ENCODE results near the gene GAL3ST1.
"Not testable (repeated sequence)": the region's sequence is repeated elsewhere in the genome, so short reads cannot be mapped to it uniquely, and the experiment has no call there.

GAL3ST1 gene

DNA sequence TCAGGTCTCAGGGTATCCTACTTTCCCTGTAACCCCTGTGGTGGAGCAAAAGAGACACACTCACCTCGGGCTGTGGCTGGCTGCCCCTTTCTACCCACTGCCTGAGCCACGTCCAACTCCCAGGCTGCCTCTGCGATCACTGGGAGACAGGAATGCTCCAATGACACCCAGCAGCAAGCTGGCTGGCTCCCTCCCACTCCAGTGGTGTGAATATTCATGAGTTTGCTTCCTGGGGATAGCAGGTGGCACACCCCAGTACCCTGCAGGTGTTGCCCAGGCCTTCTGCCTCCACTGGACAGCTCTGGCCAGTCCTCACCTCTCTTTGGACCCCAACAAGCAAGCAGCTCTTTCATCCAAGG is 9.7 kb downstream of the GAL3ST1 start:
- no peak for DNase-seq (ENCODE audit: low read depth)

DNA sequence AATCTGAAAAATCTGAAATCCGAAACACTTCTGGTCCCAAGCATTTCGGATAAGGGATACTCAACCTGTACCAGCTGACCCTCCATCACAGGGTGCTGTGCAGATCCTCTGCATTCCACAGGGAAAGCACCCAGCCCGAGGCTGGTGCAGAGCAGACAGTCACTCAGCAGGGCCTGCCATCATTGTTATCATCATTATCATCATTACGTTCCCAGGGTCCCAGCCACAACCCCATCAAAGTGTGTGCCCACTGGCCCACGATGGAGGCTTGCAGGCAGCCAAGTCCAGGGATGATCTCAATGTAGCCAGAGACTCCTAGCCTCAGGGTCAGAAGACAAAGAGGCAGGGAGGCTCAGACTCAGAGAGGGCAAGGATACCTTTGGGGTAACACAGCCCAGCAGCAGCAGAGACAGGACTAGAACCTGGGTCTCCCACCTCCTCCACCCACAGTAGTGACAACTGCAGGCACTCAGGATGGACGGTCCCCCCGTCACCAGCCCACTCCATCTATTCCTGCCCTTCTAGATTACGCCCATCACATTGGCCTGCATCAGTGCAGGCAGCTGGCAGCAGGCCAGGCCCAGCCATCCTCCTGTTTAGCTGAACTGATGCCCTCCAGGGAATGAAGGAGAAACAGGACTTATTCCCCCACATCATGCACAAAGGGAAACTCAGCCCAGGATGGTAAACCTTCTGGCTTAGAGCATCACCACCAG is 10.3 kb downstream of the GAL3ST1 start:
- no peak for DNase-seq (ENCODE audit: low read depth)

GRCh38 chr22:30562366-30562765 is 12.1 kb downstream of the GAL3ST1 start:
- DNase-seq (ENCODE audit: low read depth) = no peak

DNA sequence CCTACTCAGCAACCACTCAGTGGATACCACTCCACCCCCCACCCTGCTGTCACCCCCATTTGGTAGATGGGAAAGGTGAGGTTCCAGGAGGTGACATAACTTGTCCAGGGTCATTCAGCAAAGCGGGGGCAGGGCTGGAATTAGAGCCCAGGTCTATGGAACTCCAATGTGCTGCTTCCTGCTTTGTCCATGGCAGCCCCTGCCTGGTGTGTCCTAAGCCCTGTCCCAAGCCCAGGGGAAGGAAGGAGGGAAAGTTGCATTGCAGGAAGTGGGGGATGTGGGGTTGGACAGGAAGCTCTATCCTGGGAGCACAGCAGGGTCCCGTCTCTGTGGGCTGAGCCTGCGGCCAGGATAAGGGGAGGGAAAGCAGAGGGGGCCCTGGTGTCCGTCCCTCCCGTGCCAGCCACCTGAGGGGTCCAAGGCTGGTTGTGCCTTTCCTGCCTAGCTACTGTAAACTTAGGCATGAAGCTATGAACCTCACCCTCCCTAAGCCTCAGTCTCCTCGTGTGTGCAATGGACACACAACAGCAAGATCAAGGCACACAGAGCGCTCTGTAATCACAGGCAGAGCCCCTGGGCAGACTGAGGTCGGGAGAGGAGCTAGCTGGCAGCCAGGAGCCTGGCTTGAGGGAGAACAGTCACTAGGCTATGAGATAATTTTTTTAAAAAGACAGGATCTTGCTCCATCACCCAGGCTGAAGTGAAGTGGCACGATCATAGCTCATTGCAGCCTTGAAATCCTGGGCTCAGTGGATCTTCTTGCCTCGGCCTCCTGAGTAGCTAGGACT is 12.9 kb downstream of the GAL3ST1 start:
- no peak for DNase-seq (ENCODE audit: low read depth)

- not testable (repeated sequence) for DNase-seq (ENCODE audit: low read depth)
Observed at GRCh38 chr22:30560643-30561202, 13.7 kb downstream of the GAL3ST1 start.

- DNase-seq (ENCODE audit: low read depth) = no peak
Observed at GRCh38 chr22:30559889-30560288, 14.6 kb downstream of the GAL3ST1 start.

DNA sequence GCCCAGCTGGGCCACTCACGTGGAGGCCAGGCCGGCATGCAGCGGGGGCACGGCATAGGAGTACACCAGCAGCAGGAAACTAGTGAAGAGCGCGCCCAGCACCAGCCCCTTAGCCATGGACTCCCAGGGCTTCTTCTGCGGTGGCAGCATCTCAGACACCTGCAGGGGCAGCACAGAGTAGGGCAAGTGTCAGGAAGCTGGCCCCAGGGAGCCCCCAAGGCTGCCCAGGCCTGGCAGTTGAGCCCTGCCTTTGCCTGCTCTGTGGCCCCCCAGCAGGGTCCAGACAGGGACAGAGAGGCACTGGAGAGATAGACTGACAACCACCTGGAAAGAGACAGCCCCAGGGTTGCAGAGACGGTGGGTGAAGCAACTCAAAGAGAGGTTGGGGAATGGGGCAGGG is 17.2 kb downstream of the GAL3ST1 start:
- no peak for DNase-seq (ENCODE audit: low read depth)

GRCh38 chr22:30556388-30556787 is 18.1 kb downstream of the GAL3ST1 start:
- DNase-seq (ENCODE audit: low read depth) = no peak

- DNase-seq (ENCODE audit: low read depth) = no peak
Observed at GRCh38 chr22:30555282-30556210, 18.9 kb downstream of the GAL3ST1 start.

- DNase-seq (ENCODE audit: low read depth) = no peak
Observed at GRCh38 chr22:30553971-30554370, 20.5 kb downstream of the GAL3ST1 start.

DNA sequence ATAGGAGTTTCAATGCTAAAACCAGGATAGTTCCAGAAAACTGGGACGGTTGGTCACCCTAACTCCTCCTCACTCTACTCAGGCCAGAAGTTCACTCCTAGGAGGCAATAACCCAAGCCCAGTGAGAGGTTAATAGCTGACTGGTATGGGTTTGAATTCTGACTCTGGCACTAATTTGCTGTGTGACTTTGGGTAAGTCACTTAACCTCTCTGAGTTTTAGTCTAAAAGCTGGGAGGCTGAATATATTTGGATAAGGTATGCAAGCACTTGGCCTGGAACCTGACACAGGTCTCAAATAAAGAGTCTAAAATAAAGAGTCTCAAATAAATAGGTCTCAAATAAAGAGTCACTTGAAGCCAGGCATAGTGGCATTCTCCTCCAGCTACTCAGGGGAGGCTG is 21.7 kb downstream of the GAL3ST1 start:
- no peak for DNase-seq (ENCODE audit: low read depth)

GRCh38 chr22:30551813-30552212 is 22.7 kb downstream of the GAL3ST1 start:
- not testable (repeated sequence) for DNase-seq (ENCODE audit: low read depth)

- DNase-seq (ENCODE audit: low read depth) = no peak
Observed at GRCh38 chr22:30547188-30547587, 27.3 kb downstream of the GAL3ST1 start.

DNA sequence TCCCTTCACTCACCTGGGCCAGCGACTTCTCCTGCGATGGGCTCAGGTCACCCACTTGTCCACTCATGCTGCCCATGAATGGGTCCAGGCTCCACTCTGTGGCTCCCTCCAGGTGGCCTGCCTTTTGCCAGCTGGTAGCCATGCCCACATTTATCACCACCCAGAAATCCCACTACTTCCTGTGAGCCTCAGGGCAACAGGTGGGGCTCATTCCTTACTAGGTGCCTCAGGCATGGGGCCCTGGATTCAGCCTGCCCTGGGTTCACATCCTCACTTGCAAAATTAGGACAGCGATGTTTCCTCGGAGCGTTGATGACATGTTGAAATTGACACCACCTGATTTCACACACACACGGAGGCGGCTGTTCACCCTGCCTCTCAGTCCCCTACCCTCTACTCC is 27.8 kb downstream of the GAL3ST1 start, which contains the start of gene SEC14L6:
Gene SEC14L6, minus strand, starts transcription at position 126 of the 400 bp plus-strand sequence. Its CDS starts 59 bp downstream, at position 67.
- DNase-seq (ENCODE audit: low read depth) = no peak

DNA sequence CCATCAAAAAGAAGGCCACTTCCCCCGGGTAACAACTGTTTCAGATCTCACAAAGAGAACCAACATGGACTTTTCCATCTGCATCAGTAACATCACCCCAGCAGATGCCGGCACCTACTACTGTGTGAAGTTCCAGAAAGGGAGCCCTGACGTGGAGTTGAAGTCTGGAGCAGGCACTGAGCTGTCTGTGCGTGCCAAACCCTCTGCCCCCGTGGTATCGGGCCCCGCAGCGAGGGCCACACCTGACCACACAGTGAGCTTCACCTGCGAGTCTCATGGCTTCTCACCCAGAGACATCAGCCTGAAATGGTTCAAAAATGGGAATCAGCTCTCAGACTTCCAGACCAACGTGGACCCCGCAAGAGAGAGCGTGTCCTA is 31.7 kb downstream of the GAL3ST1 start:
- no peak for DNase-seq (ENCODE audit: low read depth)

- no peak for DNase-seq (ENCODE audit: low read depth)
Observed at GRCh38 chr22:30541961-30542810, 32.3 kb downstream of the GAL3ST1 start.

- not testable (repeated sequence) for DNase-seq (ENCODE audit: low read depth)
Observed at GRCh38 chr22:30541511-30541910, 33.0 kb downstream of the GAL3ST1 start.

- no peak for DNase-seq (ENCODE audit: low read depth)
Observed at GRCh38 chr22:30539368-30539767, 35.1 kb downstream of the GAL3ST1 start.

DNA sequence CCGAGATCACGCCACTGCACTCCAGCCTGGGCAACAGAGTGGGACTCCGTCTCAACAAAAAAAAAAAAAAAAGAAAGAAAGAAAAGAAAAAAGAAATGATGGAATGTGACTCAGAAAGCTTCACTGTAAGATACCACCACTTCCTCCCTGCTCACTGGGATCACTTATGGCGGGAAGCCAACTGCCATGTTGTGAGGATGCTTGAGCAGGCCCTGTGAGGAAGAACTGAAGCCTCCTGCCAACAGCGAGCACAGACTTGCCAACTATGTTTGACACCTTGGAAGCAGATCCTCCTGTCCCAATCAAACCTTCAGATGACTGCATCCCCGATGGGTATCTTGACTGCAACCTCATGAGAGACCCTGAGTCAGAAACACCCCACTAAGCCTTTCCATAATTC is 36.2 kb downstream of the GAL3ST1 start:
- no peak for DNase-seq (ENCODE audit: low read depth)

GRCh38 chr22:30537083-30537731 is 37.3 kb downstream of the GAL3ST1 start:
- DNase-seq (ENCODE audit: low read depth) = no peak

DNA sequence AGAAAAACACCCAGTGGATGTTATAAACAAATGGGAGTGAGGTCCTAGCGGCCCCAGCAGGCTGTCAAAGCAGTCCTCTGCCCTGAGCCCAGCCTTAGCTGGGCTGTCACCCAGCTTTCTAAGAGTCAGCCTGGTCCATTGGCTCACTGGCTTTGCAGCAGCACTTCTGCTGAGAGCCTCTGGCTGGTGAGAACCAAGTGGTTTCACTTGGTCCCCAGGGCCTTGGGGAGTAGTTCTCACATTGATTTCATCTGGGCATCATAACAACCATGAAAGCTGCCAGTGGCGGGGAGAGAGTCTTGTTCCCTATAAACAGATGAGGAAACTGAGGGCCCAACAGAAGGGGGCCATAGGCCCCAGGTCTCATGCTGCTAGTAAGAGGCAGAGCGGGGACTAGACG is 39.3 kb downstream of the GAL3ST1 start:
- no peak for DNase-seq (ENCODE audit: low read depth)

All from stimulated activated CD8-positive, alpha-beta memory T cell treated with anti-CD3 and anti-CD28 coated beads, Interleukin-4, amount 100 ng/mL, for 24 hours (primary cell).